Adipose tissue (tissue), 3 donors: ENCODE measurements around the gene MSH2. TPM values are rescaled to one million over a fixed set of nuclear protein-coding genes. Genes with fewer than 3 reads are reported as not detected.

ENCODE experiments used
- H3K27ac ChIP-seq: one replicate; pipeline ENCODE4 v1.5.1; 2013; ENCODE audit warnings: low read depth, low read length
- WGBS, 3 donors: extraction: QIAGEN DNeasy Blood & Tissue Kit; methylation state at CpG; one replicate each; pipeline ENCODE4 v1.1.7; 2013; 5-methylcytosine and 5-hydroxymethylcytosine counted together
- polyA plus RNA-seq, 3 donors: library from polyadenylated mRNA; stranded (reverse); fragments of 200-250 nt; gene quantifications; one replicate each; pipeline ENCODE4 v1.2.3, GENCODE V29; 2013
- donor health status: healthy with polysubstance abuse.
- donor health status: Bipolar disorder and iron deficiency.
- donor health status: healthy.

MSH2 gene
- polyA plus RNA-seq, 3 donors: 4.4 to 8.7 (median 6.5) TPM

GRCh38 chr2:47456851-47457250, 53.9 kb downstream of the MSH2 start:
- H3K27ac ChIP-seq: no peak overlapping the region
- 57 to 98% (median 74%) methylated on average over 3 of the region's 3 CpGs for WGBS, 3 donors

DNA sequence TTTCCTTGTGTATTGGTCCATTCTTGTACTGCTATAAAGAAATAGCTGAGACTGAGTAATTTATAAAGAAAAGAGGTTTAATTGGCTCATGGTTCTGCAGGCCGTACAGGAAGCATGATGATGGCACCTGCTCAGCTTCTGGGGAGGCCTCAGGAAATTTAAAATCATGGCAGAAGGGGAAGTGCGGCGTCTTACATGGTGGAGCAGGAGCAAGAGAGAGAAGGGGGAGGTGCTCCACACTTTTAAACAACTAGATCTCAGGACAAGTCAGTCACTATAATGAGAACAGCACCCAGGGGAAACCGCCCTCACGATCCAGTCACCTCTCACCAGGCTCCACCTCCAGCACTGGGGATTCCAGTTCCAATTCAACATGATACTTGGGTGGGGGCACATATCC, 54.3 kb downstream of the MSH2 start:
- WGBS, 3 donors: 71 to 95% (median 84%) methylated on average over 5 of the region's 5 CpGs
- H3K27ac ChIP-seq: no peak overlapping the region

- H3K27ac ChIP-seq: no peak overlapping the region
Observed at GRCh38 chr2:47459021-47459420, 56.1 kb downstream of the MSH2 start.

- no peak overlapping the region for H3K27ac ChIP-seq
Observed at GRCh38 chr2:47460766-47461165, 57.8 kb downstream of the MSH2 start.

DNA sequence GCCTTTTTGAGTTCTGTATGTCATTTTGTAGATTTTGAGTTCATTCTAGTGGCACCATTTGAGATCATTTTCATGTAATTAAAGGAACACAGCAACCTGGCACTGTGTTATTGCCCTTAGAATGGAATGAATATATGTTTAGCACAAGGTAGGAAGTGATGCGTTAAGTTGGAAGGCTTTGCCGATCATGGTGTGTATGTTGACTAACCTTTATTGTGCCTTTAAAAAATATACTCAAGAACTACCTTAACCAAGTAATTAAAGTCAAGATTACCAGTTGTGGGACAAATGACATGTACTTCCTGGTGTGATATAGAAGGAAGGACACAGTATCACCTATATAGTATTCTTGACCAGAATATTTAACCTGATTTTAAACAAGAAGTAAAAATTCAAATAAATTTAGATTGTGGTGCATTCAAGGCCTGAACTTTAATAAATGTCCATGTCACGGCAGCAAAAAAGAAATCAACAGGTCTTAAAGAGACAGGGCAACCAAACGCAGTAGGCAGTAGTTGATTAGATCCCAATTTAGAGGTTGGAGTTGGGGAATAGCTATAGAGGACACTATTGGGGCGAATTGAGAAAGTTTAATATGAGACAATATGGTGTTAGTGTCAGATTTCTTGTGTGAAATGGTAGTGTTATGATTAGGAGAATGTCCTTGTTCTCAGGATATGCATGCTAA, 68.6 kb downstream of the MSH2 start:
- WGBS, 3 donors: 97 to 98% (median 97%) methylated on average over 5 of the region's 5 CpGs

DNA sequence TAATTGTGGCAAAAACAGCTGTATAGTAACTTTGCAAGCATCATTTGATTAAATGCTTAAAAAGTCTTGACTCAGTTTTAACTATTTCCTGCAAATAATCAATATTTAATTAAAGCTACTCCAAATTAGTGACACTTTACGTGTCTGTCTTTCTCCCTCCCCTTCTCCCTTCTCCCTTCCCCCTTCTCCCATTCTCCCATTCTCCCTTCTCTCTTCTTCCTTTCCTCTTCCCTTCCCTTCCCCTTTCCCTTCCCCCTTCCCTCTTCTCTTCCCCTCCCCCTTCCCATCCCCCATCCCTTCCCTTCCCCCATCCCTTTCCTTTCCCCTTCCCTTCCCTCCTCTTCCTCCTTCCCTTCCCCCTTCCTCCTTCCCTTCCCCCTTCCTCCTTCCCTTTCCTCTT, 76.9 kb downstream of the MSH2 start:
- 92 to 100% (median 96%) methylated on average over 1 of the region's 1 CpG for WGBS, 3 donors
- H3K27ac ChIP-seq: no peak overlapping the region

More for the DNA sequence above, 68.6 kb downstream of the MSH2 start:
- no peak overlapping the region for H3K27ac ChIP-seq

GRCh38 chr2:47483191-47483590, 80.2 kb downstream of the MSH2 start:
- no peak overlapping the region for H3K27ac ChIP-seq
- WGBS, 3 donors: 94 to 95% (median 94%) methylated on average over 8 of the region's 8 CpGs

GRCh38 chr2:47484396-47484795, 81.4 kb downstream of the MSH2 start:
- no peak overlapping the region for H3K27ac ChIP-seq
- WGBS, 3 donors: 88 to 98% (median 88%) methylated on average over 5 of the region's 5 CpGs

DNA sequence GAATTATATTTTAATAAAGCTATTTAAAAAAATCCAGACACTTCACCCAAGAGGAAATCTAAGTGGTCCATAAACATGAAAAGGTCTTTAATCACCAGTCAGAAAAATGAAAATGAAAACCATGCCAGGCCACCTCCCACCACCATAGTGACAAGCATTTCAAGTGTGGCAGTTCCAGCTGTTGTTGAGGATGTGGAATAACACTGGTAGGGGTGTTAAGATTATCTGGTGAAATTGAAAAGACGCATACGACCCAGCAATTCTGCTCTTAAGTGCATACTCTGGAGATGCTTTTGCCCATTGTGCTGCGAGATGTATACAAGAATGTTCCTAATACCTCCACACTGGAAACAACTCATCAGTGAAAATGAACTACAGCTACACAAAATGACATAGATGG, 82.2 kb downstream of the MSH2 start:
- WGBS, 3 donors: 92 to 98% (median 96%) methylated on average over 3 of the region's 3 CpGs
- H3K27ac ChIP-seq: no peak overlapping the region

DNA sequence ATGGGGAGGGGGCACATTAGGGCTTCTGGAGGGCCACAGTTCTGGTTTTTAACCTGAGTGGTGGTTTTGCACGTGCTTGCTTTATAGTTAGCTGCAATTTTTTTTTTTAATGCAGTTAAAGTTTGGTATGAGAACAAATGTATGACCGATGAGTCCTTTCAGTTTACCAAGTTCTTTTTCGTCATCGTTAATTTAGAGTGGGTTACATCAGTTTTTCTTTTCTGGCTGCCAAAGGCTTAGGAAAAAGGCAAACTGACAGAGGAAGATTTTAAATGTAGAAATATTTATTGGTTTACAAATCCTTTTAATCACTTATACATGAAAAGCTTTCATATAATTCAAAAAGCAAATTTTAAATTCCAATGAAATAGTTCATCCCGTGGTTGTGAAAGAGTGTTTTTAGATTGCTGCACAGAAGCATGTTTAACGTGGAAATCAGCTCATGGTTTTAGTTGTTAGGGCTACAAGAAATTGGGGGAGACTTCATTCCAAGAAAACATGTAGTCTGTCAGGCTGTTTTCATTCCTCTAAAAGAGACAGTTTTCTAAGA, 82.9 kb downstream of the MSH2 start:
- WGBS, 3 donors: 85 to 95% (median 88%) methylated on average over 6 of the region's 6 CpGs
- no peak overlapping the region for H3K27ac ChIP-seq

DNA sequence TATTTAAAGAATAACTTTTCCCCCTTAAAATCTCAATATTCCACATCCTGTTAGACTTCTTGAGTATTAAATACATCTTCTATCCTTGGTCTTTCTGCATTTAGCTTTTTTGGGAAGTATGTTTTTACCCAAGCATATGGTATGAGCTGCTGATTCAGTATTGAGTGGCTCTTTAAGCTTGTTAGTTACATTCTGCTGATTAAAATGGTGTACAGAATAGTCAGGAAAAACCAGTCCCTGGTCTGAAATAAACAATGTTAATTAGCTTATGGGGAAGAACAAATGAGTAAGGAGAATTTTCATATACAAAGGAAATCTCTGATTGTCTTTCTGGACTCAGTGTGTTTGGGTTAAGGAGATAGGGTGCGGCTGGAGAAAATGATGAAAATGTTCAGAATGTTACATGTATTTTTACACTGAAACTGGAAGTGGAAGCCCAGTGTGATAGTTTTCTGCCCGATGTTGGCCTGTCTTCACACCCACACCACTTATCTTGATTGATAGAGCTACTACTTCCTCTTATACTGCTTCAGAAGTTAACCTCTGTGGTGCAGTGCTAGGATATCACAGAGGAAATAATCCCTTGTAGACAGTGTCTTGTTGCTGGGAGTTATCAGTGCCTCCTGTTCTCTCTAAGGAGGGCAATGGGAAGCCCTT, 84.0 kb downstream of the MSH2 start:
- H3K27ac ChIP-seq: no peak overlapping the region
- 32 to 49% (median 42%) methylated on average over 2 of the region's 2 CpGs for WGBS, 3 donors

- WGBS, 3 donors: 65 to 97% (median 74%) methylated on average over 1 of the region's 1 CpG
- no peak overlapping the region for H3K27ac ChIP-seq
Observed at GRCh38 chr2:47487498-47487875, 84.5 kb downstream of the MSH2 start.

DNA sequence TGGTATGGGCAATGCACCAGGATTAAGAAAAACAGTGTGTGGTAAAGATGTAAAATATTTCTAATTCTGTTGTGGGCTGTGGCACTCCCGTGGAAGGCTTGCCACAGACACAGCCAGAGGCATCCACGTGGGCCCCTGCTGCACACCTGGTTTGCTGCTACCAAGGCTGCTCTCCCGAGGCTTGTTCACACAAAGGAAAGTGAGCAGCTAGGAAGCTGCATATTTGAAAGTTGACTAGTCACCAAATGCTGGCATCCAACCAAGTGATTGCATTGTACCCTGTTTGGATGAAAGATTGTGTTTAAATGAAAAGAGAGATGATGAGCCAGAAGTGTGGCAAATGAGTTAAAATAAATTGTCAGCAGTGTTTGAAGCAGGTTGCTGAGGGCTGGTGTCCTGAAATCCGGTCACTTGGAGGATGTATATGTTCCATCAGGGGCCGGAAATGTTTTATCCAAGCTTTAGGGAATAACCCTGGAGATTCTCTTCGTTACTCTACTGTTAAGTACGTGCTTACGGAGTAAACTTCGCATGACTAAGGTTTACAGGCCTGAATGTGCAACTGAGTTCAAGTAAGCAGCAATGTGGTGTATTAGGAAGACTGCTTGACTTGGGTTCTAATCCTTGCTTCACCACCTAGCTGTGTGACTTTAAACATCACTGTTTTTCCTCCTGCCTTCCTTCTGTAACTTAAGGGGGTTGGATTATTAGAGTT, 86.1 kb downstream of the MSH2 start:
- no peak overlapping the region for H3K27ac ChIP-seq

GRCh38 chr2:47490406-47490805, 87.5 kb downstream of the MSH2 start:
- WGBS, 3 donors: 85 to 93% (median 90%) methylated on average over 6 of the region's 6 CpGs
- H3K27ac ChIP-seq: no peak overlapping the region

More for the DNA sequence above, 86.1 kb downstream of the MSH2 start:
- 70 to 73% (median 71%) methylated on average over 9 of the region's 9 CpGs for WGBS, 3 donors

DNA sequence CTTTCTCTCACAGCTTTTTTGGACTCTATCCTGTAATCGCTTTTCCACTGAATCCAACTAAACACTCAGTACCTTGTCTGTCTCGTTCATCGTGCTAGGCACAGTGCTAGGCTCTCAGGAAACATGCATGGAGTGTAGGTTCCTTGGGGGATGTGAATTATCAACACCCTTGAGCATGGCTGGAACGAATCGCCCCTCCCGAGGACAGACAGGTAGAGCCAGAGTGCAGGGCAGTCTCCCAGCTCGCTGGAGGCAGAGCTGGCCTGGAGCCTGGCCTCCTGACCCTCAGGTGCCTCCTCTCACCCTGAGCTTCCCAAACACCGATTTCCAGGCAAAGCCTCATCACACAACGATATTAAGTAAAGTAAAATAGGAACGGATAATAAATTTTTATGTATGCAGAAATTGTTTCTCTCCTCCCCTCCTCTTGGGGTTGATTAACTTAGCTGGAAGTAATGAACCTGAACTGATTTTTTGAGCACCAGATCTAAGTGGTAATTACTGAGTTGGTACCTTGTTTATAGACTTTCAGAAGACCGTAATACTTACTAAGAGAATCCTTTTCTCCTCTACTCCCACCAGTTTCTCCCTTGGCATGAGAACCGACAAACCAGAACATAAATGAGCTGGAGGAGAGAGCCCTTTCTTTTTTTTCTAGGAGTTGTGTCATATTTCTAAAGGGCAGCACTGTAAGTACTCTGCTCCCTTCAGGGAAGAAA, 90.5 kb downstream of the MSH2 start:
- 88 to 91% (median 88%) methylated on average over 12 of the region's 12 CpGs for WGBS, 3 donors
- H3K27ac ChIP-seq: no peak overlapping the region

- no peak overlapping the region for H3K27ac ChIP-seq
- WGBS, 3 donors: 89 to 91% (median 91%) methylated on average over 16 of the region's 16 CpGs
Observed at GRCh38 chr2:47494267-47495130, 91.5 kb downstream of the MSH2 start.

DNA sequence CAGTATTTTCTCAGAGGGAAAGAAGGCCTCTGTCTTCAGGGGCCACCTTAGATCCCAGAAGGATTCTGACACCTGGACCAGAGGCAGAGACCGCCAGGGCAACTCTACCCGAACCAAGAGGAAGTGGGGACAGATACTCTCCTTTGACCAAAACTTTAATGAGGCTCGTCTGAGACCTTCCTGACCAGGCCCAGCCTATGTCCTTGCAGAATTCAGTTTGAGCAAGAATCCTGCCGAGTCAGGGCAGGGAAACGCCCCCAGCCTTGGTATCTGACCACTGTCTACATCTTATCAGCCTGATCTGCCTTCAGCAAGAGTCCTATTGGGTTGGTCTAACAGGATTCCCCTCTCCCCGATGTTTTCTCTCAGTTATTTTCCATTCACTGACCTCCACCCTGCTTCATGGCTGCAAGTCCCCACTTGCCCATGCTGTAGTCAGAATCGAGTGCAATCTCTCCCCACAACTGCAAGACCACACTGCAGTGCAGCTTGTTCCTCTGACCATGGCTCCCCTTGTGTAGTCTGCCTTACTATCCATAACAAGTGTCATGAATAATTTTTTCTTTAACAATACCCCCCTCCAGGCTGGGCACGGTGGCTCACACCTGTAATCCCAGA, 95.0 kb downstream of the MSH2 start:
- no peak overlapping the region for H3K27ac ChIP-seq
- WGBS, 3 donors: 85 to 94% (median 90%) methylated on average over 8 of the region's 8 CpGs

DNA sequence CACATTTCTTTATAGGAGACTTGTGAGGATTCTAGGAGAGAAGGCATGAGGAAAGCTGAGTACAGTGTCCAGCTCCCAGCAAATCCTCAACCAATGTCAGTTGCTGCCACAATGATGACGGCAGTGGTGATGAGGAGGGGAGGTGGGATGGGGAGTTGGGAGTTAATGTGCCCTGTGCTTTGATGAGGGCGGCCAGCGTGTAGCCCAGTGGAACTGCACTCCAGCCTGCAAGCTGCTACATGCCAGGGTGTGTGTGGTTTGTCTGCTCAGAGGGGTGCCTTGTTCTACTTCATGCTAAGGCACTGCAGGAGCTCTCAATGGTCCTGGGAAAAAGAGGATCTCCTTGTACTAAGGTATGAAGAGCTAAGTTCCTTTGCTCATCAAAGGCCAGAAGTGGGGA, 96.1 kb downstream of the MSH2 start:
- WGBS, 3 donors: 91 to 97% (median 96%) methylated on average over 3 of the region's 3 CpGs
- H3K27ac ChIP-seq: no peak overlapping the region
